B cell (primary cell): ENCODE results near the gene SLC35F3.

Experiments used
- CTCF ChIP-seq: fragments of 200-600 bp; IDR thresholded peaks from one replicate; pipeline ENCODE4 v1.8.0; 2022; ENCODE audit warnings: antibody characterized with exemption, mild to moderate bottlenecking
- EZH2 ChIP-seq: IDR thresholded peaks from 2 replicates; pipeline ENCODE4 v1.6.1; 2012; ENCODE audit warnings: borderline replicate concordance, low read depth, mild to moderate bottlenecking, moderate library complexity, low read length; ENCODE audit not compliant: insufficient read depth, poor library complexity, severe bottlenecking

DNA sequence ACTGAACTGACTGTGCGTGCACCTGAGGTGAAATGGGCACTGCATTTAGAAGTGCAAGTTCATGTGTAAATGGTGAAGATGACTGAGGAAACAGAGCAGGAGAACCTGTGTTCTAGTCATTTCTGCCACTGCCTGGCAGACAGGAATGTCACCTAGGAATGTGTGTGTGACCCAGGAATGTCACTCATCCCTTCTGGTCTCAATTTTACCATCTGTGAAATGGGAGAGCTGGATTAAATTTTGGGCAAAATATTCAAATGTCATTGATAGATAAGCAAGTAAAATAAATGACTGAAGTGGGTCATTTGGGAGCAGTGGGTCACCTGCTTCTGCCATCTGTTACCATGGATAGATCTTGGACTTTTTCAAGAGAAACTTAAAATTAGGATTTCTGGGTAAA lies 42.2 kb downstream of the SLC35F3 start:
- TF ChIP-seq CTCF (no peak), EZH2 (no peak)
